Loucy (cell line): Measurements from ENCODE around the gene PTS.

Experiments used
- H2AFZ ChIP-seq: fragments of 200-600 bp; sonication (generic); 2 replicates; pipeline ENCODE4 v1.6.0; 2016; ENCODE audit warnings: antibody characterized with exemption, mild to moderate bottlenecking, low read length, moderate library complexity
- H3F3A ChIP-seq: fragments of 200-600 bp; 2 replicates; pipeline ENCODE4 v1.6.0; 2016; ENCODE audit warnings: antibody characterized with exemption, low read depth, mild to moderate bottlenecking
- H3K27me3 ChIP-seq: fragments of 200-600 bp; sonication (generic); 2 replicates; pipeline ENCODE4 v1.6.1; 2014; ENCODE audit warnings: low read length, mild to moderate bottlenecking; ENCODE audit not compliant: insufficient read depth, poor library complexity, severe bottlenecking
- H3K36me3 ChIP-seq: fragments of 200-600 bp; sonication (generic); 2 replicates; pipeline ENCODE4 v1.6.1; 2016; ENCODE audit warnings: low read length; ENCODE audit not compliant: insufficient read depth
- H3K4me1 ChIP-seq: fragments of 200-600 bp; sonication (generic); 2 replicates; pipeline ENCODE4 v1.5.1; 2014; ENCODE audit warnings: low read length, mild to moderate bottlenecking; ENCODE audit not compliant: insufficient read depth, poor library complexity, severe bottlenecking
- H3K4me2 ChIP-seq: fragments of 200-600 bp; sonication (generic); 2 replicates; pipeline ENCODE4 v1.6.0; 2014; ENCODE audit warnings: antibody characterized with exemption, low read length, low read depth, mild to moderate bottlenecking; ENCODE audit not compliant: poor library complexity, severe bottlenecking
- H3K4me3 ChIP-seq: fragments of 200-600 bp; sonication (generic); 2 replicates; pipeline ENCODE4 v1.5.1; 2014; ENCODE audit warnings: low read length, mild to moderate bottlenecking, mixed read lengths; ENCODE audit not compliant: poor library complexity, severe bottlenecking
- H3K79me2 ChIP-seq: fragments of 200-600 bp; sonication (generic); 2 replicates; pipeline ENCODE4 v1.6.1; 2014; ENCODE audit warnings: low read length; ENCODE audit not compliant: insufficient read depth
- H3K9ac ChIP-seq: fragments of 200-600 bp; sonication (generic); 2 replicates; pipeline ENCODE4 v1.6.0; 2014; ENCODE audit warnings: mild to moderate bottlenecking, low read depth, low read length, moderate library complexity; ENCODE audit not compliant: poor library complexity, severe bottlenecking
- H3K9me2 ChIP-seq: fragments of 200-600 bp; sonication (generic); replicated peaks from 2 replicates; pipeline ENCODE4 v1.6.1; 2016; ENCODE audit warnings: low read depth, low read length, mixed read lengths
- H3K9me3 ChIP-seq: fragments of 200-600 bp; sonication (generic); 2 replicates; pipeline ENCODE4 v1.6.1; 2014; ENCODE audit warnings: mild to moderate bottlenecking, antibody characterized with exemption, low read length, low read depth; ENCODE audit not compliant: insufficient read depth
- H4K20me1 ChIP-seq: fragments of 200-600 bp; sonication (generic); 2 replicates; pipeline ENCODE4 v1.6.0; 2014; ENCODE audit warnings: antibody characterized with exemption, low read length, mild to moderate bottlenecking; ENCODE audit not compliant: insufficient read depth, poor library complexity, severe bottlenecking
- CTCF ChIP-seq: fragments of 200-600 bp; sonication (generic); conservative IDR thresholded peaks from 2 replicates; pipeline ENCODE4 v1.5.1; 2014; ENCODE audit warnings: mild to moderate bottlenecking, antibody characterized with exemption, low read length
- EZH2phosphoT487 ChIP-seq: fragments of 200-600 bp; IDR thresholded peaks from 2 replicates; pipeline ENCODE4 v1.6.1; 2018; ENCODE audit warnings: antibody characterized with exemption, mild to moderate bottlenecking, moderate library complexity, borderline replicate concordance

PTS gene

GRCh38 chr11:112260490-112260889 is 34.3 kb downstream of the PTS start, which contains the start of gene PLET1:
Gene PLET1 (minus strand): TSS chr11:112260860. CDS start chr11:112260589, 271 bp downstream.
- Histone ChIP-seq H3K27me3 (no peaks in the 10 kb centered on the region), H3K4me1 (no peaks in the 10 kb centered on the region), H3K36me3 (no peaks in the 10 kb centered on the region), H3K9me2 (no peaks in the 10 kb centered on the region), H3K4me2 (no peak within 1 kb of the TSS), H3F3A (no peaks in the 10 kb centered on the region), H3K9me3 (no peaks in the 10 kb centered on the region), H3K9ac (no peak within 1 kb of the TSS), H2AFZ (no peak within 1 kb of the TSS), H3K4me3 (no peak within 1 kb of the TSS), H4K20me1 (no peaks in the 10 kb centered on the region), H3K79me2 (no peaks in the 10 kb centered on the region)
- no peak for TF ChIP-seq CTCF
- no peak for TF ChIP-seq EZH2phosphoT487

- no peaks in the 10 kb centered on the region for H3K9me3 ChIP-seq
- H3K4me3 ChIP-seq, result no peak overlapping the region
- no peak overlapping the region for H3K9ac ChIP-seq
- H3K27me3 ChIP-seq, result no peaks in the 10 kb centered on the region
- no peaks in the 10 kb centered on the region for H4K20me1 ChIP-seq
- H3K4me2 ChIP-seq, result no peak overlapping the region
- H3F3A ChIP-seq, result no peaks in the 10 kb centered on the region
- no peak overlapping the region for H2AFZ ChIP-seq
- H3K36me3 ChIP-seq, result no peaks in the 10 kb centered on the region
- TF ChIP-seq EZH2phosphoT487, result no peak
- TF ChIP-seq CTCF, result no peak
- no peaks in the 10 kb centered on the region for H3K9me2 ChIP-seq
- no peaks in the 10 kb centered on the region for H3K79me2 ChIP-seq
- no peaks in the 10 kb centered on the region for H3K4me1 ChIP-seq
Measured at GRCh38 chr11:112265659-112266409, 39.6 kb downstream of the PTS start.

GRCh38 chr11:112266410-112266778 is 40.2 kb downstream of the PTS start:
- H3K9ac ChIP-seq, result no peak overlapping the region
- H3K9me3 ChIP-seq, result no peaks in the 10 kb centered on the region
- H3K27me3 ChIP-seq, result no peaks in the 10 kb centered on the region
- H3K4me2 ChIP-seq, result no peak overlapping the region
- H4K20me1 ChIP-seq, result no peaks in the 10 kb centered on the region
- no peak overlapping the region for H2AFZ ChIP-seq
- H3K79me2 ChIP-seq, result no peaks in the 10 kb centered on the region
- H3K9me2 ChIP-seq, result no peaks in the 10 kb centered on the region
- no peaks in the 10 kb centered on the region for H3K36me3 ChIP-seq
- H3K4me1 ChIP-seq, result no peaks in the 10 kb centered on the region
- no peak for TF ChIP-seq CTCF
- no peak for TF ChIP-seq EZH2phosphoT487
- H3K4me3 ChIP-seq, result no peak overlapping the region
- no peaks in the 10 kb centered on the region for H3F3A ChIP-seq
